Thoracic aorta (tissue), 2 donors: ENCODE measurements around the gene INPP5A. TPM values are rescaled to one million over a fixed set of nuclear protein-coding genes. Genes with fewer than 3 reads are reported as not detected.

ENCODE experiments used
- ATAC-seq: fragments of 150-250 bp; one replicate; pipeline ENCODE4 v1.8.0; 2017; ENCODE audit warnings: low read depth; ENCODE audit not compliant: insufficient number of reproducible peaks, low FRiP score
- DNase-seq: peaks from one replicate; pipeline ENCODE4 v3.0.0-alpha.2; 2020; ENCODE audit warnings: low spot score
- H3K27ac ChIP-seq, 2 donors: fragments of 200-600 bp; sonication (generic); 1 replicate in 1 of 2; 2 replicates in 1 of 2; pipeline ENCODE4 v1.5.1; 2016; ENCODE audit warnings: mild to moderate bottlenecking in 2 of 2, moderate library complexity in 2 of 2
- H3K27me3 ChIP-seq: fragments of 200-600 bp; sonication (generic); replicated peaks from 2 replicates; pipeline ENCODE4 v1.6.0; 2016; ENCODE audit warnings: mild to moderate bottlenecking; ENCODE audit not compliant: insufficient read depth
- H3K36me3 ChIP-seq: fragments of 200-600 bp; sonication (generic); one replicate; pipeline ENCODE4 v1.5.1; 2016
- H3K4me1 ChIP-seq, 2 donors: fragments of 200-600 bp; sonication (generic); 1 replicate in 1 of 2; 2 replicates in 1 of 2; pipeline versions ENCODE4 v1.5.1 to v1.6.0; 2016; ENCODE audit warnings: low read depth in 2 of 2, mild to moderate bottlenecking in 1 of 2; ENCODE audit not compliant: control insufficient read depth in 1 of 2
- H3K4me3 ChIP-seq: fragments of 200-600 bp; sonication (generic); 2 replicates; pipeline ENCODE4 v1.5.1; 2016; ENCODE audit warnings: mild to moderate bottlenecking
- H3K9me3 ChIP-seq: fragments of 200-600 bp; sonication (generic); 2 replicates; pipeline ENCODE4 v1.5.1; 2016
- total RNA-seq, 2 donors: library from RNA; depleted of rRNA; stranded (reverse); fragments of >200 nt; gene quantifications; one replicate each; pipeline versions ENCODE4 v1.1.0 to v1.2.3, GENCODE V29; 2016
- TF ChIP-seq, protein P1 (sequence below): fragments of 200-600 bp; sonication (generic); IDR thresholded peaks from one replicate; pipeline ENCODE4 v1.5.1; 2019; ENCODE audit warnings: antibody characterized with exemption

INPP5A gene
- total RNA-seq, 2 donors from 2014 or later, result 120 to 142 TPM

DNA sequence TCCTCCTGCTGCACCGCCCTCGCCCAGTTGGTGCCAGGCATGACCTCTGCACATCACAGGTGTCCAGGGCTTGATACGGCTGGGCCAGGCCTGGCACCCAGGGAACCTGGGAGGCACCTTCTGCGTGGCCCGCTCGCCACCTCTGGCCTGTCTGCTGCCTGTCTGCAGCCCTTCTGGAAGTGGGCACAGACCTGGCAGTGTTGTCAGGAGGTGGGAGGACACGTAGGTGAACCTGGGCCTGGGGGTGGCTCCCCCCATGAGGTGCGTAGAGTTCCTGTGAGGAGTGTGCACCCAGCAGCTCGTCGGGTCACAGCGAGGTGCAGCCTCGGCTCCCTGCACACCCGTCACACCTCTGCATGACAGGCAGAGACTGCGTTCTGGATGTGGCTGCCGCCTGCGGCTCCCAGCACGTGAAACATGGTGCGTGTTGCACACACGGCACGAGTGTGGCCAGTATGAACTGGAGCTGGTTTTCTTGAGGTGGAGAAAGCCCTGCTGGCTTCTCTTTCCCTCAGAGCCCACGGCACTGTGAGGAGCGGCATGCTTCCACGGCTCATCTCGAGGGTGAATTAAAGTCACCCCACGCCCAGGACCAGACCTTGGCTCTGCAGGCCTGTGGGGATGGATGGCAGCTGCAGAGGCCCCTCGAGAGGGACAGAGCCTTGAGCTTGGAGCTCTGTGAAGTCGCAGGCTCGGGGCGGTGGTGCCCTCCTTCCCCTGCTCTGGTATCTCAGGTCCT is 24.8 kb downstream of the INPP5A start:
- peaks cover 0 to 56% of the 10 kb centered on the region in 2 donors for H3K4me1 ChIP-seq
- H3K27me3 ChIP-seq, result no peaks in the 10 kb centered on the region
- no peak overlapping the region for H3K4me3 ChIP-seq
- no peak overlapping the region for H3K27ac ChIP-seq
- H3K36me3 ChIP-seq, result no peaks in the 10 kb centered on the region
- DNase-seq (no peak), ATAC-seq (no peak)
- no peaks in the 10 kb centered on the region for H3K9me3 ChIP-seq
- TF ChIP-seq, protein P1, sequence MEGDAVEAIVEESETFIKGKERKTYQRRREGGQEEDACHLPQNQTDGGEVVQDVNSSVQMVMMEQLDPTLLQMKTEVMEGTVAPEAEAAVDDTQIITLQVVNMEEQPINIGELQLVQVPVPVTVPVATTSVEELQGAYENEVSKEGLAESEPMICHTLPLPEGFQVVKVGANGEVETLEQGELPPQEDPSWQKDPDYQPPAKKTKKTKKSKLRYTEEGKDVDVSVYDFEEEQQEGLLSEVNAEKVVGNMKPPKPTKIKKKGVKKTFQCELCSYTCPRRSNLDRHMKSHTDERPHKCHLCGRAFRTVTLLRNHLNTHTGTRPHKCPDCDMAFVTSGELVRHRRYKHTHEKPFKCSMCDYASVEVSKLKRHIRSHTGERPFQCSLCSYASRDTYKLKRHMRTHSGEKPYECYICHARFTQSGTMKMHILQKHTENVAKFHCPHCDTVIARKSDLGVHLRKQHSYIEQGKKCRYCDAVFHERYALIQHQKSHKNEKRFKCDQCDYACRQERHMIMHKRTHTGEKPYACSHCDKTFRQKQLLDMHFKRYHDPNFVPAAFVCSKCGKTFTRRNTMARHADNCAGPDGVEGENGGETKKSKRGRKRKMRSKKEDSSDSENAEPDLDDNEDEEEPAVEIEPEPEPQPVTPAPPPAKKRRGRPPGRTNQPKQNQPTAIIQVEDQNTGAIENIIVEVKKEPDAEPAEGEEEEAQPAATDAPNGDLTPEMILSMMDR, result no peak

DNA sequence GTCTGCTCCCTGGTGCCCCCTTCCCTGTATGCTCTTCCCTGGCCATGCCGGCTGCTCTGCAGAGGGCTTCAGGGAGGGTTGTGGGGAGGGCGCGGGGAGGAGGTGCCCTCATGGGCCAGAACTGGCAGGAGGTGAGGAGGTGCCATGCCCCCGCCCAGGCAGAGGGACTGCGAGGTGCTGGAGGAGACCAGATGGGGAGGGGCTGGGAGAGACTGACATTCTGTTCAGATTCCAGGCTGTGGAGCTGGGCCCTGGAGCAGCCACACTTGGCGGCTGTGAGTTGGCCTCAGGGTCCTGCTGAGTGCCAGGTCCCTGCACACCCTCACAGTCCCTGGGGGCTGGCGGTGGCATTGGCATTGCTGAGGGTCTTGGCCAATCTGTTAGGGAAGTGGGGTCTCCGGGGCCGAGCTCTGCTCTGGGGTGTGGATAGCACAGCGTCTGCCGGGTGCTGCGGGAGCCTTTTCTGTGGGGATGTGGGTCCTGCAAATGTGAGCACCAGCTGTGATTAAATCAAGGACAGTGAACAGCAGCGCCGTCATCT is 25.4 kb downstream of the INPP5A start:
- no peak for ATAC-seq
- DNase-seq, result no peak
- no peaks in the 10 kb centered on the region for H3K9me3 ChIP-seq
- H3K36me3 ChIP-seq, result no peaks in the 10 kb centered on the region
- H3K4me3 ChIP-seq, result no peak overlapping the region
- H3K4me1 ChIP-seq, result peaks cover 0 to 55% of the 10 kb centered on the region in 2 donors
- TF ChIP-seq, protein P1, result no peak
- no peaks in the 10 kb centered on the region for H3K27me3 ChIP-seq
- H3K27ac ChIP-seq, result no peak overlapping the region

DNA sequence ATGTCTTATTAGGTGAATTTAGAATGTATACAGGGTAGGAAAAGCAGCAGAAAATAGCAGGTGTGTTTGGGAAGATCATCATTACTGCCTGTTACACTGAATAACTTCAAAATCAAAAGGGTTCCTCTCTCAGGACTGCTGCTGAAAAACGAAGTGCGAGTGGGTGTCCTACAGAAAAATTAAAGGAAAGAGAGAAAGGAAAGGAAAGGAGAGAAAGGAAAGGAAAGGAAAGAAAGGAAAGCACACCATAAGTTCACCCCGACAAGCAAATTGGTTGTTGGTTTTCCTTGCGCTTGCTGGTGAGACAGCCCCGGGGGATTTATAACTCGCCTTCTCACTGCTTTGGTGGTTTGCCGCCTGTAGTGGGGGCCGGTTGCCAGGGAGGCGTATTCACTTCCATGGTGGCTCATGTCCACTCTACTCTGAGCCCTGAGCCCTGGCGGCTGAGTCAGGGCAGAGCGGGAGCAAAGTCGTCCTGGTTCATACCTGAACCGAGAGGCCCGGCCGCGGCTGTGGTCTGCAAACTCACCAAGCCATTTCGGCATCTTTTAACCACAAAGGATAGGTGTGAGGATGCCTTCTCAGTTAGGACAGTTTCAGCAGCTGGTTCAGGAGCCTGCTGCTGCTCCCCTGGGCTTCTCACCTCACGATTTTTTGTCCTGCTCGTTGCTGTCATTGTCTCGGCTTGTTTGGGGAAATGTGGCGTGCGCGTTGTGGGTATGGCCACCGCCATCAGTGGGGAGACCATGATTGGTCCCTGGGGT is 26.1 kb downstream of the INPP5A start:
- TF ChIP-seq, protein P1, result peak; percentile 24
- Histone ChIP-seq H3K4me1 (peaks cover 0 to 49% of the 10 kb centered on the region in 2 donors), H3K27ac (no peak overlapping the region), H3K36me3 (no peaks in the 10 kb centered on the region), H3K9me3 (no peaks in the 10 kb centered on the region), H3K4me3 (no peak overlapping the region), H3K27me3 (no peaks in the 10 kb centered on the region)
- ATAC-seq, result no peak
- no peak for DNase-seq

DNA sequence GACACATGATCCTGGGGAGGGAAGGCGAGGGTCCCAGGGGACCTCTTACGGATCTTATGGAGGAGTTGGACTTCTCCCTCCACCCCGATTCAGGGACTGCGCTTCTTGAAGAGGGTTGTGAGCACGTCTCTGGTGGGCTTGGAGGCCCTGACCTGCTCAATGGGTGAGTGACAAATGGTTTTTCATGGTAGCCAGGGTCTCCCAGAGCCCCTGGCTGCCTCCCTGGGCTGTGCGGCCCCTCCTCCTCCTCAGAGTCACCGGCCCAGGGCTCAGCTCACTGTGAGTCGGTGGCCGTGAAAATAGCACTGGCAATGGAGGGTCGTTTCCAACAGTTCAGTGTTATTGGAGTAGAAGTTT is 26.6 kb downstream of the INPP5A start:
- DNase-seq (no peak), ATAC-seq (no peak)
- Histone ChIP-seq H3K4me3 (no peak overlapping the region), H3K36me3 (no peaks in the 10 kb centered on the region), H3K4me1 (peaks cover 0 to 43% of the 10 kb centered on the region in 2 donors), H3K9me3 (no peaks in the 10 kb centered on the region), H3K27ac (no peak overlapping the region), H3K27me3 (no peaks in the 10 kb centered on the region)
- TF ChIP-seq, protein P1, result no peak

DNA sequence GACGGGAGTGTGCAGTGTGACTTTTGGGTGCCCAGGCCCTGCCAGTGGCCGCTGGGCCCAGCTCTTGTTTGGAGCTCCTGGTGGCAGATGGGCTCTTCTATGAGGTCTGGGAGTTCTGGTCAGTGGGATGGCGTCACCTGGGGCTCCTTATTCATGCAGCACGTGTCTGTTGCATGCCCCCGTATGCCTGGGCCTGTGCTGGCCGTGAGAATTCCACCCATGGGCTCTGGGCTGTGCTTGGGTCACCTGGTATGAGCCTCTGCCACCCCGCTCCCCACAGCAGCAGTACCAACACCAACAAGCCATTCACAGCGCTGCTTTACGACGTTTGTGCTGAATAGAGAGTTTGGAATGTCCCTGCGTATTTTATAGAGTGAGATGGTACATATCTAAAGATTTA is 27.1 kb downstream of the INPP5A start:
- DNase-seq (no peak), ATAC-seq (no peak)
- Histone ChIP-seq H3K27me3 (no peaks in the 10 kb centered on the region), H3K4me3 (no peak overlapping the region), H3K36me3 (no peaks in the 10 kb centered on the region), H3K27ac (no peak overlapping the region), H3K9me3 (no peaks in the 10 kb centered on the region), H3K4me1 (peaks cover 0 to 40% of the 10 kb centered on the region in 2 donors)
- TF ChIP-seq, protein P1, result no peak
